ENCODE measurements around the gene STK4.

DNA sequence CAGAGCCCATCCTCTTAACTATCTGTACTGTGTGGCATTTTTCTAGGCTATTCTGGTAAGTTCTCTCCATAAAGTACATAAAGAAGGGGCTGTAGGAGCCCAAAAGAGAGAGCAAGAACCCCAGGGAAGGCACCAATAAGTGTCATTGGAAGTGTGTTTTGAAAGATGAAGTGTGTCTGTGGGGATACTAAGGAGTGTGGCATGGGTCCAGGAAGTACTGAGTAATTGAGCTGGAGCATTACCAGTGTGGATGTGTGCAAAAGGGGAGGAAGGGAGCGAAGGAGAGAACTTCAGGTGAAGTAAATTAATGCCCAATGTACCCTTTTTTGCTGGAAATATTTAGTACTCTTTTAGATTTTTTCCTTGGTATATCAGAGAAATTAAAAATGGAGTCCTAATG is 70.7 kb downstream of the STK4 start:
- TF ChIP-seq, protein P1, sequence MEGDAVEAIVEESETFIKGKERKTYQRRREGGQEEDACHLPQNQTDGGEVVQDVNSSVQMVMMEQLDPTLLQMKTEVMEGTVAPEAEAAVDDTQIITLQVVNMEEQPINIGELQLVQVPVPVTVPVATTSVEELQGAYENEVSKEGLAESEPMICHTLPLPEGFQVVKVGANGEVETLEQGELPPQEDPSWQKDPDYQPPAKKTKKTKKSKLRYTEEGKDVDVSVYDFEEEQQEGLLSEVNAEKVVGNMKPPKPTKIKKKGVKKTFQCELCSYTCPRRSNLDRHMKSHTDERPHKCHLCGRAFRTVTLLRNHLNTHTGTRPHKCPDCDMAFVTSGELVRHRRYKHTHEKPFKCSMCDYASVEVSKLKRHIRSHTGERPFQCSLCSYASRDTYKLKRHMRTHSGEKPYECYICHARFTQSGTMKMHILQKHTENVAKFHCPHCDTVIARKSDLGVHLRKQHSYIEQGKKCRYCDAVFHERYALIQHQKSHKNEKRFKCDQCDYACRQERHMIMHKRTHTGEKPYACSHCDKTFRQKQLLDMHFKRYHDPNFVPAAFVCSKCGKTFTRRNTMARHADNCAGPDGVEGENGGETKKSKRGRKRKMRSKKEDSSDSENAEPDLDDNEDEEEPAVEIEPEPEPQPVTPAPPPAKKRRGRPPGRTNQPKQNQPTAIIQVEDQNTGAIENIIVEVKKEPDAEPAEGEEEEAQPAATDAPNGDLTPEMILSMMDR (IDR thresholded peaks at IDR 0.05): no peak
- no peak for TF ChIP-seq POLR2A (IDR thresholded peaks at IDR 0.05)

Measured in adrenal gland (tissue), 5 donors.